Uterus (tissue), 4 donors: ENCODE data around the gene MAPT. TPM values are rescaled to one million over a fixed set of nuclear protein-coding genes. Genes with fewer than 3 reads are reported as not detected.
A peak's percentile ranks its signal among the peaks of the same experiment; 100 is the strongest.

Experiments
- DNase-seq, 2 donors: peaks; one replicate each; pipeline ENCODE4 v3.0.0-alpha.2; 2019 to 2020
- H3K27ac ChIP-seq, 2 donors: fragments of 200-600 bp; sonication (generic); 1 replicate in 1 of 2; 2 replicates in 1 of 2; pipeline ENCODE4 v1.5.1; 2016 to 2018
- H3K27me3 ChIP-seq, 2 donors: fragments of 200-600 bp; sonication (generic); one replicate each; pipeline ENCODE4 v1.5.1; 2018 to 2019; ENCODE audit warnings: control low read depth in 1 of 2
- H3K36me3 ChIP-seq, 2 donors: fragments of 200-600 bp; sonication (generic); one replicate each; pipeline ENCODE4 v1.5.1; 2019; ENCODE audit warnings: control low read depth in 1 of 2
- H3K4me1 ChIP-seq, 2 donors: fragments of 200-600 bp; sonication (generic); one replicate each; pipeline ENCODE4 v1.5.1; 2018 to 2019; ENCODE audit warnings: control low read depth in 1 of 2
- H3K4me3 ChIP-seq, 2 donors: fragments of 200-600 bp; sonication (generic); 1 replicate in 1 of 2; 2 replicates in 1 of 2; pipeline ENCODE4 v1.5.1; 2018 to 2019; ENCODE audit warnings: mild to moderate bottlenecking in 1 of 2
- H3K9me3 ChIP-seq, 2 donors: fragments of 200-600 bp; sonication (generic); one replicate each; pipeline ENCODE4 v1.5.1; 2019; ENCODE audit warnings: control low read depth in 1 of 2
- POLR2A ChIP-seq, 2 donors: fragments of 450-650 bp; IDR thresholded peaks; one replicate each; pipeline ENCODE4 v1.6.1; 2016; ENCODE audit warnings: antibody characterized with exemption in 2 of 2, mild to moderate bottlenecking in 1 of 2, moderate library complexity in 1 of 2
- intact Hi-C: fragments of 100-400 bp; cut with DNase I; formaldehyde crosslinking; loops from one replicate; pipeline ENCODE4 v1.15.1; 2023; ENCODE audit warnings: low total_unique reads
- total RNA-seq, 4 donors: library from RNA; depleted of rRNA in 3 of 4; stranded (reverse); fragments of >200 nt in 3 of 4; gene quantifications; one replicate each; pipeline versions ENCODE4 v1.1.0 to v1.2.4, GENCODE V29; 2014 to 2023
- TF ChIP-seq, protein P1 (sequence below), 4 experiments: fragments of 200-600 bp in 2 of 4; fragments of 450-650 bp in 2 of 4; sonication (generic) in 2 of 4; IDR thresholded peaks; one replicate each; pipeline ENCODE4 v1.5.1; 2016 to 2019; ENCODE audit warnings: antibody characterized with exemption in 4 of 4, mild to moderate bottlenecking in 2 of 4, moderate library complexity in 1 of 4
- donor health status: DM: yes; HTN: yes; CAD: no.

The MAPT gene
- total RNA-seq, 4 donors from 2014 or later = 0.26 to 4.1 (median 1.5) TPM; not detected in 1

DNA sequence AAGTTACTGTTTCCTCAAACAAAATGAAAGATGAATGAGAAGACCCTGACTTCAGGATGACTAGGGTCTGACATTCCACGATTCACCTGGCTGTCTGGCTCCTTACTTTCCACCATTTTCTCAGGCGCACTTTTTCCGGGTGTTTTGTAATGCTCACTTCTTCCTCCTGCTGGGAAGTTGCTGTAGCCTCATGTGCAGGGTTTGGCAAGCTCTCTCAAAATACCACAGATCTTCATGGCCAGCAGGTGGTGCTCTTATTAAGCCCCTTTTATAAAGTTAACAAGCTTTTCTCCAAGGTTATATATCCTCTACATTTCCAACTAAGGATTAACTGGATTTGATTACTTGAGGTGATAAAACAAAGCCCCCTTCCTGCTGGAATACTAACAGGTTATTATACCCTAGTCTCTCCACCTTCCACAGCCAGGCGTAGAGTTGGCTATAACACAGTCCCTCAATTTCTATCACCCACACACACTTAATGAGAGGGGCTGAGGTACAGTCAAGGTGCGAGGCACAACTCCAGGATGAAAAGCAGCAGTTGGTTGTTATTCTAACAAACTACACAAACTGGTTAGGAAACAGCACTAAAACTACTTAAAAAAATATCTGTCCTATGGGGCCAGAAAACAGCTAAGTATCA, 150.1 kb downstream of the MAPT start:
- no peaks in the 10 kb centered on the region for H3K27me3 ChIP-seq
- H3K27ac ChIP-seq = peak overlapping the region; percentile 43 to 71
- TF ChIP-seq POLR2A (IDR thresholded peaks at IDR 0.05) = no peak
- TF ChIP-seq, protein P1, sequence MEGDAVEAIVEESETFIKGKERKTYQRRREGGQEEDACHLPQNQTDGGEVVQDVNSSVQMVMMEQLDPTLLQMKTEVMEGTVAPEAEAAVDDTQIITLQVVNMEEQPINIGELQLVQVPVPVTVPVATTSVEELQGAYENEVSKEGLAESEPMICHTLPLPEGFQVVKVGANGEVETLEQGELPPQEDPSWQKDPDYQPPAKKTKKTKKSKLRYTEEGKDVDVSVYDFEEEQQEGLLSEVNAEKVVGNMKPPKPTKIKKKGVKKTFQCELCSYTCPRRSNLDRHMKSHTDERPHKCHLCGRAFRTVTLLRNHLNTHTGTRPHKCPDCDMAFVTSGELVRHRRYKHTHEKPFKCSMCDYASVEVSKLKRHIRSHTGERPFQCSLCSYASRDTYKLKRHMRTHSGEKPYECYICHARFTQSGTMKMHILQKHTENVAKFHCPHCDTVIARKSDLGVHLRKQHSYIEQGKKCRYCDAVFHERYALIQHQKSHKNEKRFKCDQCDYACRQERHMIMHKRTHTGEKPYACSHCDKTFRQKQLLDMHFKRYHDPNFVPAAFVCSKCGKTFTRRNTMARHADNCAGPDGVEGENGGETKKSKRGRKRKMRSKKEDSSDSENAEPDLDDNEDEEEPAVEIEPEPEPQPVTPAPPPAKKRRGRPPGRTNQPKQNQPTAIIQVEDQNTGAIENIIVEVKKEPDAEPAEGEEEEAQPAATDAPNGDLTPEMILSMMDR (IDR thresholded peaks at IDR 0.05) = peak; percentile 80 to 94 (median 86)
- no peaks in the 10 kb centered on the region for H3K9me3 ChIP-seq
- DNase-seq = peak; percentile 76 to 88
- H3K4me1 ChIP-seq = no peaks in the 10 kb centered on the region
- no peak overlapping the region for H3K4me3 ChIP-seq
- no peaks in the 10 kb centered on the region for H3K36me3 ChIP-seq
- intact Hi-C loops = no loop called here

DNA sequence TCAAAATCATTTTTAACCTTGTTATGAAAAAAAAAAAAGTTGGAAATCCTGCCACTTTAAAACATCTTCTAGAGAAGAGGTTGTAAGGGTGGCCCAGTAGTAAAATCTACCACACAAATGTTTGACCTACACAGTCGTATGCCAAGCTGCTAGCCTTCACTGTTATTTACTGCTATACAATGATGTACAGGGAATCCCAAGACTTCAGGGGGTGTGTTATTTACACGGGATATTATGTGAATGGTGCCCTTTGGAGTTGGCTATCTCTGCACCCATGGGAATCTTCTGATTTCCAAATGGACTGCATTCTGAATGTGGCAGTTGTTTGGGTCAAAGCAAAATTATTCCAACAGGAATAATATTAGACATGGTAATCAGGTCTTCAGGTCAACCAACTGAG, 150.6 kb downstream of the MAPT start:
- DNase-seq = no peak
- H3K36me3 ChIP-seq = no peaks in the 10 kb centered on the region

DNA sequence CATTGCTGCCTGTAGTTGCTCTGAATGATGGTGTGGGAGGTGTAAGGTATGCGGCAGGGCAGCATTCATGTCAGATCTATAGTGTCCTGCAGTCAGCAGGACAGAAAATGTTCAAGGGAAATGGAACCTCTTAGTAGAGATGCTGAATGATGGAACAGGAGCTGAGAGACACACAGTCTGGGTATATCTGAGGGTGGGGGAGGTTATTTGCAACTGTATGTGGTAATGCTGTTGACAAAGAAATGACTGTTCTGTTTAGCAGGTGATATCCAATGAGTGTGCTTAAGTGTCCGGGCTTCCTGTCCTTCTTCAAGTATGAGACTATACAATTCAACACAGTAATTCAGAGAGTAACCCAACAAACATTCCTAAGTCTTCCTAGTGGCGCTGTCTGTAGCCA, 151.3 kb downstream of the MAPT start:
- no peaks in the 10 kb centered on the region for H3K4me1 ChIP-seq
- no peaks in the 10 kb centered on the region for H3K27me3 ChIP-seq
- no peaks in the 10 kb centered on the region for H3K9me3 ChIP-seq
- TF ChIP-seq, protein P1 (IDR thresholded peaks at IDR 0.05) = no peak
- TF ChIP-seq POLR2A (IDR thresholded peaks at IDR 0.05) = no peak
- H3K36me3 ChIP-seq = no peaks in the 10 kb centered on the region
- intact Hi-C loops = loop anchor here (5.0 kb wide), 1 partner anchor 147 kb away; the partner anchor contains the start of gene KANSL1
- H3K27ac ChIP-seq = peak overlapping the region in 1 of 2 donors; percentile 71
- no peak for DNase-seq
- no peak overlapping the region for H3K4me3 ChIP-seq

More for the DNA sequence above, 150.6 kb downstream of the MAPT start:
- no peaks in the 10 kb centered on the region for H3K27me3 ChIP-seq
- peak overlapping the region in 1 of 2 donors; percentile 71 for H3K27ac ChIP-seq
- H3K9me3 ChIP-seq = no peaks in the 10 kb centered on the region
- intact Hi-C loops = loop anchor here (5.0 kb wide), 1 partner anchor 147 kb away; the partner anchor contains the start of gene KANSL1
- no peak overlapping the region for H3K4me3 ChIP-seq
- TF ChIP-seq POLR2A (IDR thresholded peaks at IDR 0.05) = no peak
- H3K4me1 ChIP-seq = no peaks in the 10 kb centered on the region

DNA sequence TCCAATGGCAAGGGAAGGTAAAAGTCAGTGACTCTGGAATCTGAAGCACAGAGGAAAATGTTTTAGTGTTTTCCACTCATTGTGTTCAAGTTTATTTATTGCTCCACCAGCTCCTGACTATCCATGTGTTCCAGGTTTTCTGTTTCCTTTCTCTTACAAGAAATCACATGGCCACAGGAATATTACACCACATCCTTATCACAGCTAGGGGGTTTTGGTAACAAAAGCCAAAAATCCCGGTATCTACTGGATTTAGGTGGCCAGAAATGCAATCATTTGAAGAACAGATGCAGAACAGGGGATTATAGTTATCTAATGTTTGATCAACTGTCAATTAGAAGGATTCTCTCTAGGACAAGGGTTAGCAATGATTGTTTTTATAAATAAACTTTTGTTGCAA, 152.6 kb downstream of the MAPT start:
- no peak for DNase-seq
- no peaks in the 10 kb centered on the region for H3K9me3 ChIP-seq
- TF ChIP-seq POLR2A (IDR thresholded peaks at IDR 0.05) = no peak
- TF ChIP-seq, protein P1 (IDR thresholded peaks at IDR 0.05) = peak; percentile 6 to 28 (median 10)
- no peaks in the 10 kb centered on the region for H3K36me3 ChIP-seq
- H3K4me1 ChIP-seq = no peaks in the 10 kb centered on the region
- no peaks in the 10 kb centered on the region for H3K27me3 ChIP-seq
- intact Hi-C loops = loop anchor here (5.0 kb wide), 1 partner anchor 145 kb away; the partner anchor contains the start of gene KANSL1
- H3K4me3 ChIP-seq = no peak overlapping the region
- peak overlapping the region; percentile 32 to 71 for H3K27ac ChIP-seq

DNA sequence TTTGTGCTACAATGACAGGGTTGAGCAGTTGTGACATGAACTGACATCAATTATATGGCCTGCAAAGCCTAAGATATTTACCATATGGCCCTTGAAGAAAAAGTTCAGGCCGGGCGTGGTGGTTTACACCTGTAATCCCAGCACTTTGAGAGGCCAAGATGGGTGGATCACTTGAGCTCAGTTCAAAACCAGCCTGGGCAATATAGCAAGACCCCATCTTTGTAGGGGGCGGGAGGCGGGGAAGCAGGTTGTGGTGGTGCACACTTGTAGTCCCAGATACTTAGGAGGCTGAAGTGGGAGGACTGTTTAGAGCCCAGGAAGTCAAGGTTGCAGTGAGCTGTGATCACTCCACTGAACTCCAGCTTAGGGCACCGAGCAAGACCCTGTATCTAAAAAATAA, 153.0 kb downstream of the MAPT start:
- intact Hi-C loops = loop anchor here (5.0 kb wide), 1 partner anchor 145 kb away; the partner anchor contains the start of gene KANSL1
- Histone ChIP-seq H3K4me1 (no peaks in the 10 kb centered on the region), H3K36me3 (no peaks in the 10 kb centered on the region), H3K27me3 (no peaks in the 10 kb centered on the region), H3K27ac (peak overlapping the region; percentile 32 to 71), H3K9me3 (no peaks in the 10 kb centered on the region), H3K4me3 (no peak overlapping the region)
- no peak for DNase-seq
- TF ChIP-seq POLR2A (IDR thresholded peaks at IDR 0.05) = no peak
- TF ChIP-seq, protein P1 (IDR thresholded peaks at IDR 0.05) = no peak
